ENCODE measurements around the gene CARD10. TPM values are rescaled to one million over a fixed set of nuclear protein-coding genes. Genes with fewer than 3 reads are reported as not detected.
"Not testable (repeated sequence)": the region's sequence is repeated elsewhere in the genome, so short reads cannot be mapped to it uniquely, and the experiment has no call there.

CARD10 gene
- total RNA-seq, 1 donor from 2014 or later = 57.1 TPM

DNA sequence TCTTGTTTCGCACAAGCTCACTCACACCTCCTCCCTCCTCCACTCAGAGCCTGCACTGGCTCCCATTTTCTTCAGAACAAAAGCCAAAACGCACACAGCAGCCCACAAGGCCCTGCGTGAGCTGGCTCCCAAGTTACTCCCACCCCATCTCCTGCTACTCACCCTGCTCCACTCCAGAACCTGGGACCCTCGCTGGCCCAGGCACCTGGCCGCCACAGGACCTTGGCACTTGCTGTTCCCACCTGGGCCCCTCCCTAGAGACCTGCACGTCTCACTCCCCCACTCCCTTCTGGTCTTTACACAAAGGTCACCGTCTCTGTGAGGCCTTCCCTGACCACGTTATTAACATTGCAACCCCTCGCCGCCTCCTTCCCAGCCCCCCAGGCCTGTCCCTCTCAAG is 32.1 kb downstream of the CARD10 start:
- no peak for DNase-seq (ENCODE audit: low read depth in 2 of 2)

DNA sequence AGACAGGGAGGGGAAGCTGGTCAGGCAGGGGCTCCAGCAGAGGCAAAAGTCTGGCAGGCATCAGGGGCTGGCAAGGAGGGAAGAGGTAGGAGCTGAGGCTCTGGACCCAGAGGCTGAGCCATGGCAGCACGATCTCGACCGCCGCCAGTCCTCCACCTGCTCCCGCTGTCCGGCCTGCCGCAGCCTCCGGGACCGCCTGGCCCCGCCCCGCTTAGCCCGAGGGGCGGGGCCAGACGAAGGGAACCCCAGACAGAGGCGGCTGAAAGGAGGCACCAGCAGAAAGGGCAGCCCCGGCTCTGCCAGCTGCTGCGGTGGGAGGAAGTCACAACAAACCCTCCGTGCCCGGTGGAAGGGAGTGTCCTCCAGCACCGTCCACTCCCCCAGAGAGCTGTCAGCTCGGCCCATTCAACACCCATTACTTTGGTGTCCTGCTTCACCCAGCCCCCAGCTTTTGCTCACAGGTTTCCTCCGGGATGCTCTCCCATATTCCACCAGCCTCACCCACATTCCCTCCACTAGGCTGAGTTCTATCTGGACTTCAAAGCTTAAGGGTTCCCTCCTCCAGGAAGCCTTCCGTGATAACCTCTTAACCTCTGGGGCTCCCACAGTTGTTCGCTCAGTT is 32.9 kb downstream of the CARD10 start, which contains the start of gene MFNG:
TSS of gene MFNG (minus strand) at position 161 of the 622 bp plus-strand sequence. CDS start 207 bp downstream, outside the sequence.
- DNase-seq (ENCODE audit: low read depth in 2 of 2) = peak; percentile 67 to 68

DNA sequence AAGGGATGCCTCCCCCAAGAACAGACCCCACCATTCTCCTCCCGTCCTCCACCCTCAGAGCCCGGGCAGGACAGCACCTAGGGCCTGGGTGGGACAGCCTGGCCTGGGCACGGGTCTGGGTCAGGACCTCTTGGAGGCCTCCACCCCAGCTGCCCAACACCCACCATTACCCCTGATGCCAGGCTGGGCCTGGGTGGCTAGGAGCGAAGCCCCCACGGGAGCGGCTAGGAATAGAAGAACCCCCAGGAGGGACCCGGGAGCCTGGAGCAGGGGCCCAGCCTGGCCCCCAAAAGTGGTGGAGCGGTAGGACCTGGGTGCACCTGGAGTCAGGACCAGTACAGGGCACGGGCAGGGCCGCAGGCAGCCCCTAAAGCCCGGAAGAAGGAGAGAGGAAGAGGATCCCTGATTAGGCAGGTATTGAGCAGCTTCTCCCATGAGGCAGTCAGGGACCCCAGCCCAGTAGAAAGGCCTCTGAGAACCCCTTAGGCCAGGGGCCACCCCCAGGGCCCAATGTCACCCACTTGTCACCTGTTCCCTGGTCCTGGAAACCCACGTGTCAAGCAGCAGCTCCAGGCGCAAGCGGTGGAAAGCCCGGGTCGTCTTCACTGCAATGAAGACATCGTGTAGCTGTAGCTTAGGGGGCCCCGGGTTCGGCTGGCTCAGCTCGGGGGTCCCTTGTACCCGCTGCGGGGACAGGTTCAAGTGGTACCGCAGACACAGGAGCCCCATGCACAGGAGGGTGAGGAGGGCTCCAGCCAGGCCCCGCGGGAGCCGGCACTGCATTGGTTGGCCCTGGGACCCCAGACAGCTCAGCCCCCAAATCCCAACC is 33.6 kb downstream of the CARD10 start:
- DNase-seq (ENCODE audit: low read depth in 2 of 2) = no peak

DNA sequence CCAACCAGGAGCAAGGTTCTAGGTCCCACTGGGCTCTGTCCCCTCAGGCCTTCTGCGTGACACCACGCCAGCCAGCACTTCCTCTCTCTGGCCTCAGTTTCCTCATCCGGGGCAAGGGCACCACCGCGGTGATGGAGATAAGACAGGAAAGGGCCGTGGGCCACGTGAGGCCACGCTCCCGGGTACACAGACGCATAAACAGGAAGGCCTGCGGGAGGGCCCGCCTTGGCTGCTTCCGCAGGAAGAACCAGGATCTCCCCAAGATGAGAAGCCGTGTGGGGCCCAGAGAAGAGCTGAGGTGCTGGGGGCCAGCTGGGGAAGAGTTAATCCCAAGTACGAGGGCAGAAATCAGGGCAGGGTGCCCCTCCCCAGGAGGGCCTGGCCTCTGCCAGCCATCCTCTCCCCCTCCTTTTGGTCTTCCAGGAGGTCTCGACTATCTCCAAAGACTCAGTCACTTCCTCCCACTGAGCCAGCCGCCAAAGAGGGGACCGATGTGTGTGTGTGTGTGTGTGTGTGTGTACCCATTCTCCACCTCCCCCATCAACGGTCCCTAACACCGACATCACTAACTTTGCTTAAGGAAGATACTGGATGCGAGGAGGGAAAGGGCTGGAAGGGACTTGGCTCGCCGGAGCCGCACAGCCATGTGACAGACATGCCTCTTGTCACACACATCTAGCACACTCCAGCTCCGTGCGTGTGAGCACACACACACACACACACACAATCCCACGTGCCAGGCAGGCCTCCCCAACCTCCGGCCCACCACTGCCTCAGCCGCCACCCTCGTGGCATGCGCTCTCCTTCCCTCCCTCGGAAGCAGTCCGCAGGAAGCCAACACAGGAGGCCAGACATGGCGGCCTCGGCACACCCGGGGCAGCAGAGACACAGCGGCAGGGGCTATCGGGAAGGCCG is 34.5 kb downstream of the CARD10 start:
- peak; percentile 89 to 92 for DNase-seq (ENCODE audit: low read depth in 2 of 2)

DNA sequence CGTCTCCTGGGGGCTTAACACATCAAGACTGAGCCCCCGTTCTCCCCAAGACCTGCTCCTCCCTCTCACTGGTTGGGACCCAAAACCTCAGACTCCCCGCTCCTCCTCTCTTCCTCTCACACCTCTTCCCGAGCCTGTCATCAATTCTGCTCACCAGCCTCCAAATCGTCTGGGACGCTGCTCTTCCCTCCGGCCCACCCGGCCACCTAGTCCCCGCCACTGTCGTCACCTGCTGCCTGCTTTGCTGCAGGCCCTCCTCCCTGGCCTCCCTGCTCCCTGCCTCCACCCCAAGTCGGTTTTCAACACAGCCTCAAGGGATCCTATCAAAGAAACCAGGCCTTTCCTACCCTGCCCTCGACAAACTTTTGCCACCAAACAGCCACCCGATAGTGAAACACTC is 36.2 kb downstream of the CARD10 start:
- no peak for DNase-seq (ENCODE audit: low read depth in 2 of 2)

DNA sequence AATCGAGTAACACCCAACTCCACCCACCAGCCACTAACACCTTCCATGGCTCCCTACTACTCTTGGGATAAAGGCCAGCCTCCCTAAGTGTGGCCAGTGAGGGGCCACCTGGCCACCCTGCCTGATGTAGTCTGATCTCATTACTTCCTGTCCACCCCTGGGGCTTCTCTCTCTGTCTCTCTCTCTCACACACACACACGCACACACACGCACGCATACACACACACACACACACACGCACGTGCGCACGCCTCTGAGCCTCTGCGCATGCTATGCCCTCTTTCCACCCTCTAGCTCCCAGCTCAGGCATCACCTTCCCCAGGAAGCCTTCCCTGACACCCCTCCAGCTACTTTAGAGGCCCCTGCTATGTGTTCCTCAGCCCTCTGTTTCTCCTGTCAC is 37.0 kb downstream of the CARD10 start:
- peak; percentile 32 to 50 for DNase-seq (ENCODE audit: low read depth in 2 of 2)

DNA sequence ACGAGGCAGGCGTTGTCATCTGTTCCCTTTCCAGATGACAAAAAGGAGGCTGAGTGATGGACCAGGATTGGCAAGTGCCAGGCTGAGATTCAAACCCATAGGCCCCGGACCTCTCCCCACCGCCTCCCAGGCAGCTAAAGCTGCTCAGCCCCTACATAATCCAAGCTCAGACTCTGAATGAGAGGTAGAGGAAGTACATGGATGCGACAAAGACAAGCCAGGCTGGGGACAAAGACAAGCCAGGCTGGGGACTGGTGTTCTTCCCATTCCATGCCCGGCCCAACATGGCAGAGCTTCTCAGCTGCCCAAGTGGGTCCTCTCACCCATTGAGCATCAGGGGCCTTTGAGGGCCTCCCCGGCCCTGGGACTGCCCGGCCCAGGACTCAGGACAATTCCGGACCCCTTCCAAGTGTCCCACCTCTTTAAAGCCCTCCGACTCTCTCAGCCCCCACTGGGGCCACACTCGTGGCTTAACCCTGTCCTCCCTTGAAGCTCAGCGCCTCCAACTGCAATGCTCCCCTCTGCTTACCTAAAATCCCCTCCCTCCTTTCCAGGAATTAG is 37.8 kb downstream of the CARD10 start:
- no peak for DNase-seq (ENCODE audit: low read depth in 2 of 2)

DNA sequence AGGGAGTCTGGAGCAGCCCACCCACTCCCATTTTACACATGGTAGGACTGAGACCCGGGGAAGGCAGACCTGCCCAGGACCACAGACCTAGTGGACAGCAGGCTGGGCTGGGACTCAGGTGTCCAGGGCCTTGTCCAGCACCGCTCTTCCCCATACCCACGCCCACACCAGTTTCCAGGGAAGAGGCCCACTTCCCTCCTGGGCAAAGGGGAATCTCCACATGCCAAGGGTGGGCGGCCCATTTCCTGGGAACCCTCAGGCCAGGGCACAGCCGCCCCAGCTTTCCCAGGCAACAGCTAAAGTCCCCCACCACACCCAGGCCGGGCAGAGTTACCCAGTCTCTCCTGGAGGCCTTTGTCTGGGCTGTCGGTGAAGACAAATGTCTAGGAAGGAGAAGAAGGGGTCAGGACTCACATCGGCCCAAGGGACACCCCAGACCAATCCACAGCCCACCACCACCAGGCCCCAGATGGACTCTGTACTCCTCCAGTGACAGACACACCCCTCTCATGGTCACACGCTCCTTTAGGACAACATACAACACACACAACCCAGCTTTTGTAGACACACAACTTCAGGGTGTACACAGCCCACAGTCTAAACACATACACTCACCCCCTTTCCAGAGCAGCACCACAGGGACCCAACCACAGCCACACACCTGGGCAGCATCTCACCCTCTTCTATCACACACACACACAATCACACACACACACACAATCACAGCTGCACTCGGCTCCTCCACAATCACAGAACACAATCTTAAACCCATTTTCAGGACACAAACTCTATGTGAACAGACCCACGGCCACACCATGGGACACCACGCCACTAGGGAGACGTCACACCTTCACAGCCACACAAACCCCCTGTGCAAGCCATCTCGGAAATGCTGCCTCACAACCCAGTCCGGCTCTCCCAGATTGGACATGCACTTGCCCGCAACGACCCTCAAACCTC is 38.5 kb downstream of the CARD10 start:
- no peak for DNase-seq (ENCODE audit: low read depth in 2 of 2)

DNA sequence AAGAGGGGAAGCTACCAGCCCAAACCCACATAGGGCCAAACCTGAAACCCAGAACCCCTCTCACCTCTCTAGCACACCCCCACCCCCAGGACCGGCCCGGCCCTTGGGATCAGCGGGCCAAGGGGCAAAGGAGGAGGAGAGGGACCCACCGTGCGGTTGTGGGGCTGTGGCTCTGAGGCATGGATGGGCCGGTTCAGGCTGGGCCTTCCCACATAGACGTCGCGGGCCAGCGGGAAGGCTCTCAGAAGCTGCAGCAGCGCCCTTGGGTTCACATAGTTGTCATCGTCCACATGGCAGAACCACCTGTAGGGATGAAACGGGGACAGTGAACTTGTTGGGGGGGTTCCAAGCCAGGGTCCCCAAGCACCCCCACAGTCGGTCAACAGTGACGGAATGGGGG is 40.0 kb downstream of the CARD10 start:
- DNase-seq (ENCODE audit: low read depth in 2 of 2) = no peak

DNA sequence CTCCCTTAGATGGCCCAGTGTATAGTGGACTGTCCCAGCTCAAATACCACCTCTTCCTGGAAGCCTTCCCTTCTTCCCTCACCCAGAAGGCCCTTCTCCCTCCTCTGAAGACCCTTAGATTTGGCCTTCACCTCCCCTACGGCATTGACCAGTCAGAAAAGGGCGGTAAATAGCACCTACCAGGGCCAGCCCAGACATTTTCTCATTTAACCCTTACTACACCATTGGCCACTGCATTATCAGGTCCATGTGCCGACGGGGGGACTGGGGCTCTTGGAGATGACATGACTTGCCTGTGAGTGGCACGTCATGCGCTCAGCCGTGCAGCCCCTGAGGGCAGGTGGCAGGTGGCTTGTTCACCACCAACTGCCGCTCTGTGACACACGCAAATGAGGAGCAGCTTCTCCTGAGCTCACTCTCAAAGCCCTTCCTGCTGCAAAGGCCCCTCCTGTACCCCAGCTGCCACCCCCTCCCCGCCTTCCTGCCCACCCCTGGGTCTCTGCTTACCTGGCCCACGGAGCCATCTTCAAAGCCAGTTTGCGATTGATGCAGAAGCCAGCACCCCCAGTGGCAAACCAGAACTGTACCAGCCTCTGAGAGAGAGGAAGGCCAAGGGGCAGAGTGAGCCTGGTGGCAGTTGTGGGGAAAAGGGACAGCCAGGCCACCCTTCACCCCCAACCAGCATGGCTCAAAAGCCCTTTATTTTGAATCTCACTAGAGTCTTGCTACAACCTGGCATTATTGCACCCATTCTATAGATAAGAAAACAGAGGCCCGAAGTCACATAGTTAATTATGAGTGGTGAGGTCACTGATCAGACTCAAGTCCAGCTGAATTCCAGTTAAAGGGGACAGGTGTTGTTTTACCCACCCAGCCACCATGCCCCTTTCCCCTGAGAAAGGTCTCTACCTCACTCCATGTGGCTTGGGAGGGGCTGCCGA is 42.6 kb downstream of the CARD10 start:
- DNase-seq (ENCODE audit: low read depth in 2 of 2) = no peak

DNA sequence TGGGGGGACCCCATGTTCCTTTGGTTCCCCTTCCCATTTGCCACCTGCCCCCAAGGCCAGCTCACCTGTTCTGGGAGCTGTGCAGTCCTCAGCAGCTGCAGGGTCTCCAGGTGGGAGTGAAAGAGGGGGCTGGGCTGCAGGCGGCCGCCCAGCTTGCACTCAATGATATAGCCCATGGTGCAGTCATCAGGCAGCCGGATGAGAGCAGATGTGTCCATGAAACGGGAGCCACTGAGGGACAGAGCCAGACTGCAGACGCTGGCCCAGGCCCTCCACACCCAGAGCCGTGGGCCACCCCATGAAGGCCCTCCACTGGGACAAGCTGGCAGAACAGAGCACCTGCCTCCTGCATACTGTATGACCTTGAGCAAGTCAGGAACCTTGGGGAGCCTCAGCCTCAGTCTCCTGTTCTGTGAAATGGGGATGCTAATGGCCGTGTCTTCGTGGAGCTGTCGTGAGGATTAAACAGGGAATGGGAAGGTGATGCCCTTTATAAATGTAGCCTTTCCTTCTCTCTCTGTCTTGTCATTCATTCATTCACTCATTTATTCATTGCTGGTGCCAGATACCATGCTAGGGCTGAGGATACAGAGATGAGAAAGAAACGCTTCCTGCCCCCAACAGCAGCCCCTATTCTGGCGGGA is 44.6 kb downstream of the CARD10 start:
- no peak for DNase-seq (ENCODE audit: low read depth in 2 of 2)

DNA sequence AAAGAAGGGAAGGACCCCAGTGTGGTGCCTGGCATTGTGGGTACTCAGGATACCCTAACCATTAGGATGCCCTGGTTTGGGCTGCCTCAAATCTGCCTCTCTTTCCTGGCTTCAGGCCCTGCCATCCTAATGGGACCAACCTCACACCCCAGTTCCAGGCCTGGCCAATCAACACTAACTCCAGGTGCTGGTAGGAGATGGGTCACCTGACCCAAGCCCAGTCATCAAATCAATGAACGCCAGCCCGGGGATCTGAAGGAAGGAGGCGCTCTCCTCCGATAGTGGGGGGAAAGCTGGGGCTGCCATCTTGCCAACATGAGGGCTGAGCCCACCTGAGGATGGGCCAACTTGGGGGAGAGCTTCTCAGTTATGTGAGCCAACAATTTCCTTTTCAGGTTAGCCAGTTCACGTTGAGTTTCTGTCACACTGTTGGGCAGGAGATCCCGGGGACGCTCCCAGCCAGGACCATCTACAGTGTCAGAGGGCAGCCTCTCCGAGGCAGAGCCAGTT is 45.7 kb downstream of the CARD10 start:
- DNase-seq (ENCODE audit: low read depth in 2 of 2) = no peak

DNA sequence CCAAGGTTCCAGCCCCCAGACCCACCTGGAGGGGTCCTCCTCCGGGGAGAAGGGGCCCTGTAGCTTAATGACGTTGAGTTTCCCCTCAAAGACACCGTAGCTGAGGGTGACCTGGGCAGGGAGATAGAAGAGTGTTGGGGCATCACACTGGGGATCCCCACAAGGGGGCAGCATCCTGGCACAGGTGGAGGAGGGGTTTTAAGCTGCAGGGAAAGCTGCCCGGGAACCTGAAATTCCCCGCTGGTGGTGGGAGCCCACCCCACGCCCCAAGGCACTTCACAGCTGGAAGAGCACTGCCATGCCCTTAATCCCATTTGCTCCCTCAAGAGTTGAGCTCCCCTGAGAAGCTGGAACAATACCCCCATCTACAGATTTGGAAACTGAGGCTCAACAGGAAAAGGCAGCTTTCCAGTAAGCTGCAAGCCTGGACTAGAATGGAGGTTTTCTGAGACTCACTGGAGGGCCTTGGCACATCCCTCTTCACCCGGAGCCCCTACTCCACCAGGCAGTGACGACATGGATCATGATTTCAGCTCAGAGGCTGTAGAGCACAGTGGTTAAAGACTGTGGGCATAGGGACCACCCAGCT is 46.7 kb downstream of the CARD10 start:
- peak; percentile 33 to 51 for DNase-seq (ENCODE audit: low read depth in 2 of 2)

DNA sequence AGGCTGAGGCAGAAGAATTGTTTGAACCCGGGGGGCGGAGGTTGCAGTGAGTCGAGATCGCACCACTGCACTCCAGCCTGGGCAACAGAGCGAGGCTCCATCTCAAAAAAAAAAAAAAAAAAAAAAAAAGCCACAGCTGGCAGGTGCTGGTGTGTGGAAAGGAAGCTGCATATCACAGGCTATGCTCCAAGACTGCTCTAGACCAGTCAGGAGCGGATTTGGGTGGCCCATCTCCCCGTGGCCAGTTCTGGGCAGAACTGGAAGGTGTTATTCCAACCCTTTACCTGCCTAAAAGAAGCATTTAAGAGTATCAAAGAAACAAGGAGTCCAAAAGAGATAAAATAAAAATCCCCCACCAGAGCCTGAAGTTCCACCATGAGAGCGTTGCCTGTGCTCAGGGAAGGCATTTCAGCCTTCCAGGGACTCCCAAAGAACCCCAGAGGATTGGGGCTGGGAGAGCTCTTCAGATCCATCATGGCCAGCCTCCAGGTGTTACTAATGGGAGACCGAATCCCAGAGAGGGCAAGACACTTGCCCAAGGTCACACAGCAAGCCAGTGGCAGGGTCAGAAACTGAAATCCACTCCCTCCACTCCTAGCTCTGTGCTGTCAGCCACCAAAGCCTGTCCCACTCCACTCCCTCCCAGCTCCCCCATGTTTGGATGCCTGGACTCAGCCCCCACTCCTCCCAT is 47.3 kb downstream of the CARD10 start:
- DNase-seq (ENCODE audit: low read depth in 2 of 2) = no peak

DNA sequence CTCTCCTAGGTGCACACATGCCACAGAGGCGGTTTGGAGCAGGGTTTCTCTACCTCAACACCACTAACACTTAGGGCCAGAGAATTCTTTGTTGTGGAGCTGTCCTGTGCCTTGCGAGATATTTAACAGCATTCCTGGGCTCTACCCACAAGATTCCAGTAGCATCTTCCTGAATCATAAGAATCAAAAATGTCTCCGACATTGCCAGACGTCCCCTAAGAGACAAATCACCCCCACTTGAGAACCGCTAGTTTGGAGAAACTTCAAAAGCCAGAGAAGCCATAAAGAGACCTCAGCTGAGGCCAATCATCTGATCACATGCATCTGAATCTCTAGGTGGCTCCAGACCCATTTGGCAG is 49.1 kb downstream of the CARD10 start:
- DNase-seq (ENCODE audit: low read depth in 2 of 2) = no peak

DNA sequence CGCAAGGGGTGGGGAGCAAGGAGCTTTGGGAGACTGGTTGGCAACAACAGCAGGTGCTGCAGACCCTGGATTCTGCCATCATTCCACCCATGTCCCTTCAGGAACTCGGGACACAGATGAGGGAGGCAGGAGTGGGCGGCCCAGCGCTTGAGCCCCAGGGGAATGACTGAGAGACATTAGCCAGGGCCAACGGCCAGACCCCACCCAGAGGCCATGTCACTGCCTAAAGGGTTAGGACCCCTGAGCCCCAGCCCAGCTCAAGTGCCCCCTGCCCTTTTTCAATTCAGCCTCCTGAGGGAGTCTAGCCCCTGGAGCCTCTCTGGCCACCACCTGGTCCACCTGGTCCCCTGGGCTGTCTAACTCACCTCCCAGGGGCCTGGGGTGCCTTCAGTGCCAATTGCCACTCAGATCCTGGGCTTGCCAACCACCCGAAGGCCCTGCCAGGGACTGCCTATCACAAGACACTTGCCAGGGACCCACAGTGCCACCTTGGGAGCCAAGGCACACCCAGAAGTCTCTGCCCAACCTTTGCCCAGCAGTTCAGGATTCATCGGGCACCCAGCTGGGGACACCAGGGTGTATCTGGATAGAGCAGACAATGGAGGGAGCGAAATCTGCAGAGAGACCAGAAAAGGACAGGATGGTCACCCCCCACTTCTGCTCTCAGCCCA is 49.7 kb downstream of the CARD10 start:
- DNase-seq (ENCODE audit: low read depth in 2 of 2) = no peak

DNA sequence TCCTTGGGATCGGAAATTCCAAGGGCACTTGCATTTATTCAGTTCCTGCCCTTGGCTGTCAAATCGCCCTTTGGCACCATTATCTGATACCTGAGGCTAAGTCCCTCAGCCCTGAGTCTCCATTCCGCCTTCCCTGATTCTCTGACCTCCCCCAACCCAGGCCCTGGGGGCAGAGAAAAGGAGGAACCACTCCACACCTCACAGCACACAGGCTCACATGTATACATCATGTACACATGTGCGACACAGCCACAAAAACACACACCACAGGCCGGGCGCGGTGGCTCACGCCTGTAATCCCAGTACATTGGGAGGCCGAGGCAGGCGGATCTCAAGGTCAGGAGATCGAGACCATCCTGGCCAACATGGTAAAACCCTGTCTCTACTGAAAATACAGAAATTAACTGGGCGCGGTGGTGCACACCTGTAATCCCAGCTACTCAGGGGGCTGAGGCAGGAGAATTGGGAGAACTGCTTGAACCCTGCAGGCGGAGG is 51.0 kb downstream of the CARD10 start:
- DNase-seq (ENCODE audit: low read depth in 2 of 2) = not testable (repeated sequence)

All from lung microvascular endothelial cell (primary cell).